Measurements from ENCODE around the gene KCNMA1. TPM values are rescaled to one million over a fixed set of nuclear protein-coding genes. Genes with fewer than 3 reads are reported as not detected.
A peak's percentile ranks its signal among the peaks of the same experiment; 100 is the strongest.
"Not testable (repeated sequence)": the region's sequence is repeated elsewhere in the genome, so short reads cannot be mapped to it uniquely, and the experiment has no call there.

Gene KCNMA1
- total RNA-seq, 1 donor, result 77.8 TPM

DNA sequence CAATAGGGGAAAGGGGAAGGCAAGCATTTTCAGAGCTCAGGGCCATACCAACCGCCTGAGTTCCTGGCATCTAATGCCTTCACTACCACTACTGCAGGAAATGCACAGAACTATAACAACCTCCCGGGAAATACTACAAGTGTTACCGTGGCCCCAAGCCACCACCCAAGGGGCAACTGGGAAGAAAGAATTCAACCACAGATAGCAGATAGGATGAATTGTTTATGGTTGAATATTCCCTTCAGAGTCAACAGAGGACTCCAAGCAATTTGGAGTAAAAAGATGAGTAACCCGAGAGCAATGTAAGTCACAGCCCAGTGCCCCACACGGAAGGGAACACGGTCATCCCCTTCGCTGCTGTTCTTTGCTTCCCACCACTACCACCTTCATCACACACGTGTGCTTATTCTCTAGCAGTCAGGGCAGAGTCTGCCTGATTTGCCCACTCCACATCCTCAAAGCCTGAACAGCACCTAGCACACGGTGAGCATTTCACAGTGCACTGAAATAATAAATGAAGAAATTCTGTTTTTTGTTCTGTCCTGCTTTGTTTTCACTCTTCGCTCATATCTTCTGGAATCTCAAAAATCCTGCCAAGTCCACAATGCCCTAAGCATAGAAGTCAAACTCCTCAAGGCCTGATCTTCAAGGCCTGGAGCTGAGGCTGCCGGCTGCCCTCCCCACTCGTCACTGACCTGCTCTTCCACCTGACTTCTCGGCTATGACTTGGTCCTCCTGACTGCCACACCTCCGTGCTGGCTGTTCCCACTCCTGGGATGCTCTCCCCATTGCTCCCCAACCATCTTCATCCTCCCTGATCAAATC, 221.1 kb downstream of the KCNMA1 start:
- peaks cover 2% of the 10 kb centered on the region for H3K79me2 ChIP-seq (ENCODE audit: insufficient read depth, low read length)
- peaks cover 35% of the 10 kb centered on the region for H3K4me1 ChIP-seq (ENCODE audit: insufficient read depth, low read length)
- peak; percentile 95 for DNase-seq (ENCODE audit: insufficient read length, low spot score, missing footprints)
- H4K20me1 ChIP-seq (ENCODE audit: insufficient read depth, low read length), result no peaks in the 10 kb centered on the region
- peak overlapping the region; percentile 27 for H3K4me3 ChIP-seq (ENCODE audit: insufficient read depth, low read length)
- peak overlapping the region; percentile 74 for H3K4me2 ChIP-seq (ENCODE audit: insufficient read depth, low read length)
- H3K9me3 ChIP-seq (ENCODE audit: low read depth, low read length), result no peaks in the 10 kb centered on the region
- peak overlapping the region; percentile 68 for H2AFZ ChIP-seq (ENCODE audit: low read length)
- TF ChIP-seq, protein P1, sequence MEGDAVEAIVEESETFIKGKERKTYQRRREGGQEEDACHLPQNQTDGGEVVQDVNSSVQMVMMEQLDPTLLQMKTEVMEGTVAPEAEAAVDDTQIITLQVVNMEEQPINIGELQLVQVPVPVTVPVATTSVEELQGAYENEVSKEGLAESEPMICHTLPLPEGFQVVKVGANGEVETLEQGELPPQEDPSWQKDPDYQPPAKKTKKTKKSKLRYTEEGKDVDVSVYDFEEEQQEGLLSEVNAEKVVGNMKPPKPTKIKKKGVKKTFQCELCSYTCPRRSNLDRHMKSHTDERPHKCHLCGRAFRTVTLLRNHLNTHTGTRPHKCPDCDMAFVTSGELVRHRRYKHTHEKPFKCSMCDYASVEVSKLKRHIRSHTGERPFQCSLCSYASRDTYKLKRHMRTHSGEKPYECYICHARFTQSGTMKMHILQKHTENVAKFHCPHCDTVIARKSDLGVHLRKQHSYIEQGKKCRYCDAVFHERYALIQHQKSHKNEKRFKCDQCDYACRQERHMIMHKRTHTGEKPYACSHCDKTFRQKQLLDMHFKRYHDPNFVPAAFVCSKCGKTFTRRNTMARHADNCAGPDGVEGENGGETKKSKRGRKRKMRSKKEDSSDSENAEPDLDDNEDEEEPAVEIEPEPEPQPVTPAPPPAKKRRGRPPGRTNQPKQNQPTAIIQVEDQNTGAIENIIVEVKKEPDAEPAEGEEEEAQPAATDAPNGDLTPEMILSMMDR (IDR thresholded peaks at IDR 0.05; ENCODE audit: extremely low read depth, low read depth, low read length), result no peak
- H3K36me3 ChIP-seq (ENCODE audit: insufficient read depth, low read length), result no peaks in the 10 kb centered on the region
- H3K27ac ChIP-seq (ENCODE audit: low read depth, low read length), result peak overlapping the region; percentile 93
- H3K27me3 ChIP-seq (ENCODE audit: insufficient read depth, low read length), result no peaks in the 10 kb centered on the region

DNA sequence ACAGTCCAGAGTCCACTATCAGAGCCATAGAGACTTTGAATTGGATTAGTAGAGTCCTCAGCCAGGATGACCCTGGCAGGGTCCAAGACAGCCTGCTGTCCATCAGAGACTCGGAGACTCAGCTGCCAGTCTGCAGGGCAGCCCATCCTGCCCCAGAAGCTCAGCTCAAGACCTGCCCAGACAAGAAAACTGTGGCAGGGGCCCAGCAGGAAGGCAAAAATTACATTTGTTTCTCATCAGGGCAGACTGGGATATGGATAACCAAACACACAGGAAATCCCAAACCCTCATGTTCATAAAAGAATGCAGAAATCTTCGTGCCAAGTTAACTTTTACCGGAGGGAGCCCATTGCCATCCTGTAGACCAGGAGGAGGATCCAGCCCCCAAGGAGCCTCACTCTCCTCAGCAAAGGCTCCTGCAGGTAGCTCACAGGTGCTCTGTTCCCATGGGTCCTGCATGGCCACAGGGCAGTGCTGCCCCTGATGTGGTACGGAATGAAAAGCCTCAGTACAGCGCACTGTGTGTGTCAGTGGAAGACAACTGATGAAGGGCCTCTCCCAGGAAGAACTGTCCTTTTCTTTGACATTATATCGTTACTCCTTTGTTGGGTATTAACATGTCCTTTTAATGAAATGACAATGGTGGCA, 222.2 kb downstream of the KCNMA1 start:
- H3K79me2 ChIP-seq (ENCODE audit: insufficient read depth, low read length), result peaks cover 2% of the 10 kb centered on the region
- no peak for DNase-seq (ENCODE audit: insufficient read length, low spot score, missing footprints)
- H3K4me2 ChIP-seq (ENCODE audit: insufficient read depth, low read length), result peak overlapping the region; percentile 74
- H3K4me1 ChIP-seq (ENCODE audit: insufficient read depth, low read length), result peaks cover 35% of the 10 kb centered on the region
- no peak overlapping the region for H2AFZ ChIP-seq (ENCODE audit: low read length)
- TF ChIP-seq, protein P1 (IDR thresholded peaks at IDR 0.05; ENCODE audit: extremely low read depth, low read depth, low read length), result no peak
- no peak overlapping the region for H3K4me3 ChIP-seq (ENCODE audit: insufficient read depth, low read length)
- H3K27me3 ChIP-seq (ENCODE audit: insufficient read depth, low read length), result no peaks in the 10 kb centered on the region
- no peaks in the 10 kb centered on the region for H4K20me1 ChIP-seq (ENCODE audit: insufficient read depth, low read length)
- H3K9me3 ChIP-seq (ENCODE audit: low read depth, low read length), result no peaks in the 10 kb centered on the region
- H3K27ac ChIP-seq (ENCODE audit: low read depth, low read length), result peak overlapping the region; percentile 93
- H3K36me3 ChIP-seq (ENCODE audit: insufficient read depth, low read length), result no peaks in the 10 kb centered on the region

DNA sequence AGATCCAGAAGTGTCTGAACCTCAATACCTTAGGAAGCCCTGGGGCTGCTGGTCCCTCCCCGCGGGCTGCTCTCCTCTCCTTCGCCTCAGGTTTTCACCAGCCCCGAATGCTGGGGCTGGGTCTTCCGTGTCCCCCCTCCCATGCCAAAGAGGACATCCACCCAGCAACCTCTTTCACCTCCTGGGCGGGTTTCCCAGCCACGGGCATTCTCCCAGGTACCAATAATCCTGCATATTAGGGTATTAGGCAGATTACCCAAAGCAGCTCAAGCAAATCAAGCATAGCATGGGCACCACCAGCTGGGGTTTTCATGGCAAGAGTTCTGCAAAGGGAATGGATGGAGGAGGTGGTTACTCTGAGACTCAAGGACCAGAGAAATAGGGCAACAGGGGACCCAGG, 224.4 kb downstream of the KCNMA1 start:
- Histone ChIP-seq H3K9me3 (ENCODE audit: low read depth, low read length) (no peaks in the 10 kb centered on the region), H2AFZ (ENCODE audit: low read length) (no peak overlapping the region), H3K36me3 (ENCODE audit: insufficient read depth, low read length) (no peaks in the 10 kb centered on the region), H3K4me2 (ENCODE audit: insufficient read depth, low read length) (no peak overlapping the region), H3K79me2 (ENCODE audit: insufficient read depth, low read length) (peaks cover 2% of the 10 kb centered on the region), H4K20me1 (ENCODE audit: insufficient read depth, low read length) (no peaks in the 10 kb centered on the region), H3K4me3 (ENCODE audit: insufficient read depth, low read length) (no peak overlapping the region), H3K27ac (ENCODE audit: low read depth, low read length) (no peak overlapping the region), H3K27me3 (ENCODE audit: insufficient read depth, low read length) (no peaks in the 10 kb centered on the region), H3K4me1 (ENCODE audit: insufficient read depth, low read length) (peaks cover 32% of the 10 kb centered on the region)
- no peak for DNase-seq (ENCODE audit: insufficient read length, low spot score, missing footprints)
- TF ChIP-seq, protein P1 (IDR thresholded peaks at IDR 0.05; ENCODE audit: extremely low read depth, low read depth, low read length), result no peak

DNA sequence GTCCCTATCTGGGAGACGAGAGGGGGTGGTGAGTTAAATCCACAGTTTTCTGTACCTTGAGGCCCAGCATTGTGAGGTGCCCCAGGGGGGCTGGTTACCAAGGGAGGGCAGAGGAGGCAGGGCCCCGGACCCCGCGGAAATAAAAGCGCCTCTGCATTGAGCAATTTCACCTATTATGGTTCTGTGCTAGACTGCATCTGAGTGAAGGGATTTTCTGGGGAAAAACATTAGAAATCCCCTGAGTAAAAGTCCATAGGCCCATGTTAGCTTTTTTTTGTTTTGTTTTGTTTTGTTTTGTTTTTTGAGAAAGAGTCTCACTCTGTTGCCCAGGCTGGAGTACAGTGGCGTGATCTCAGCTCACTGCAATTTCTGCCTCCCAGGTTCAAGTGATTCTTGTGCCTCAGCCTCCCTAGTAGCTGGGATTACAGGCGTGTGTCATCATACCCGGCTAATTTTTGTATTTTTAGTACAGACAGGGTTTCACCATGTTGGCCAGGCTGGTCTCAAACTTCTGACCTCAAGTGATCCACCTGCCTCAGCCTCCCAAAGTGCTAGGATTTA, 225.0 kb downstream of the KCNMA1 start:
- peaks cover 27% of the 10 kb centered on the region for H3K4me1 ChIP-seq (ENCODE audit: insufficient read depth, low read length)
- H4K20me1 ChIP-seq (ENCODE audit: insufficient read depth, low read length); H3K4me2 ChIP-seq (ENCODE audit: insufficient read depth, low read length); H3K79me2 ChIP-seq (ENCODE audit: insufficient read depth, low read length); H2AFZ ChIP-seq (ENCODE audit: low read length); DNase-seq (ENCODE audit: insufficient read length, low spot score, missing footprints); H3K27me3 ChIP-seq (ENCODE audit: insufficient read depth, low read length); H3K4me3 ChIP-seq (ENCODE audit: insufficient read depth, low read length); H3K36me3 ChIP-seq (ENCODE audit: insufficient read depth, low read length); H3K27ac ChIP-seq (ENCODE audit: low read depth, low read length); H3K9me3 ChIP-seq (ENCODE audit: low read depth, low read length): not testable (repeated sequence)

Data from osteoblast (primary cell).